HCT116 (cell line): ENCODE results near the gene CLEC14A. TPM values are rescaled to one million over a fixed set of nuclear protein-coding genes. Genes with fewer than 3 reads are reported as not detected.

Source experiments
- ATAC-seq: fragments of 200-7000 bp; cut with Tn5 transposase; 2 replicates; pipeline ENCODE4 v1.9.1; 2020; ENCODE audit warnings: mild to moderate bottlenecking, moderate library complexity
- BruUV-seq: library from RNA; stranded (reverse); fragments of 400-500 nt; replicated peaks from 2 replicates; lab custom pipeline; 2021; lab: Mats Ljungman, UMichigan
- CTCF ChIA-PET: fragments of 300-600 bp; sonication (Branson Sonifier 250); formaldehyde crosslinking; loops from one replicate; lab custom pipeline; 2021; ENCODE audit warnings: antibody characterized with exemption; lab: Charles Lee
- POLR2A ChIA-PET: fragments of 300-600, 350-600 bp; sonication (Branson Sonifier 250); formaldehyde crosslinking; loops from one replicate; lab custom pipeline; 2021; ENCODE audit warnings: antibody characterized with exemption; lab: Charles Lee
- RAD21 ChIA-PET, 2 experiments: fragments of 300-600 bp; sonication (Branson Sonifier 250); formaldehyde crosslinking; loops; one replicate each; lab custom pipeline; 2023; ENCODE audit warnings: low total read pairs in 2 of 2; ENCODE audit not compliant: uncharacterized antibody in 2 of 2, unreplicated experiment in 2 of 2, low non-redundant PET in 1 of 2; lab: Charles Lee
- DNase-seq: peaks from one replicate; pipeline ENCODE4 v3.0.0-alpha.2; 2010; ENCODE audit warnings: low read depth, low spot score
- H2AFZ ChIP-seq: fragments of 200-600 bp; shearing (Covaris generic), sonication (generic); 2 replicates; pipeline ENCODE4 v1.6.1; 2017; ENCODE audit warnings: low read depth, mixed run types, mixed read lengths, antibody characterized with exemption, low read length; ENCODE audit not compliant: poor library complexity, severe bottlenecking
- H3K27ac ChIP-seq: 2 replicates; pipeline ENCODE4 v1.5.1; 2012; ENCODE audit warnings: low read depth, low read length
- H3K27me3 ChIP-seq: fragments of 200-600 bp; sonication (generic); 2 replicates; pipeline ENCODE4 v1.6.1; 2016; ENCODE audit warnings: mixed run types, low read length, mixed read lengths; ENCODE audit not compliant: insufficient read depth
- H3K36me3 ChIP-seq, 2 experiments: fragments of 200-500 bp in 1 of 2; fragments of 200-600 bp in 1 of 2; sonication (Bioruptor generic) in 1 of 2; sonication (generic) in 1 of 2; 2 replicates each; pipeline versions ENCODE4 v1.5.1 to v1.6.1; 2014 to 2016; ENCODE audit warnings: low read length in 2 of 2, inconsistent platforms in 1 of 2, mixed read lengths in 1 of 2, mixed run types in 1 of 2; ENCODE audit not compliant: insufficient read depth in 2 of 2, control insufficient read depth in 1 of 2
- H3K4me1 ChIP-seq, 2 experiments: fragments of 200-600 bp in 1 of 2; sonication (generic) in 1 of 2; 2 replicates each; pipeline versions ENCODE4 v1.5.1 to v1.6.1; 2012 to 2017; ENCODE audit warnings: low read length in 2 of 2, inconsistent platforms in 1 of 2, mild to moderate bottlenecking in 1 of 2, mixed read lengths in 1 of 2, mixed run types in 1 of 2, moderate library complexity in 1 of 2; ENCODE audit not compliant: insufficient read depth in 2 of 2, control insufficient read depth in 1 of 2
- H3K4me2 ChIP-seq: fragments of 200-600 bp; sonication (generic); 2 replicates; pipeline ENCODE4 v1.6.1; 2017; ENCODE audit warnings: mixed run types, low read length, mixed read lengths
- H3K4me3 ChIP-seq, 2 experiments: fragments of 200-600 bp in 1 of 2; sonication (generic) in 1 of 2; replicated peaks in 1 of 2; 2 replicates each; pipeline ENCODE4 v1.5.1; 2011 to 2016; ENCODE audit warnings: low read length in 2 of 2, control low read depth in 1 of 2, low read depth in 1 of 2, mild to moderate bottlenecking in 1 of 2, mixed read lengths in 1 of 2, mixed run types in 1 of 2
- H3K79me2 ChIP-seq: fragments of 200-600 bp; sonication (generic); 2 replicates; pipeline ENCODE4 v1.6.1; 2017; ENCODE audit warnings: mild to moderate bottlenecking, mixed run types, low read length, moderate library complexity, mixed read lengths; ENCODE audit not compliant: insufficient read depth
- H3K9ac ChIP-seq: fragments of 200-600 bp; sonication (generic); 2 replicates; pipeline ENCODE4 v1.6.1; 2016; ENCODE audit warnings: low read length, mixed read lengths
- H3K9me2 ChIP-seq: fragments of 200-600 bp; sonication (generic), shearing (Covaris generic); 2 replicates; pipeline ENCODE4 v1.6.1; 2017; ENCODE audit warnings: mixed run types, mild to moderate bottlenecking, moderate library complexity; ENCODE audit not compliant: insufficient read depth
- H3K9me3 ChIP-seq, 2 experiments: fragments of 200-500 bp in 1 of 2; fragments of 200-600 bp in 1 of 2; sonication (Bioruptor generic) in 1 of 2; sonication (generic) in 1 of 2; 2 replicates each; pipeline ENCODE4 v1.6.1; 2014 to 2017; ENCODE audit warnings: low read length in 2 of 2, mixed read lengths in 2 of 2, inconsistent platforms in 1 of 2, low read depth in 1 of 2, mild to moderate bottlenecking in 1 of 2, mixed run types in 1 of 2, moderate library complexity in 1 of 2; ENCODE audit not compliant: control insufficient read depth in 1 of 2, insufficient read depth in 1 of 2
- H4K20me1 ChIP-seq: fragments of 200-600 bp; sonication (generic), shearing (Covaris generic); 2 replicates; pipeline ENCODE4 v1.6.1; 2017; ENCODE audit warnings: mixed run types, mild to moderate bottlenecking, moderate library complexity; ENCODE audit not compliant: insufficient read depth
- ATF3 ChIP-seq: IDR thresholded peaks from 2 replicates; pipeline ENCODE4 v1.6.1; 2012
- CBX3 ChIP-seq: IDR thresholded peaks from 2 replicates; pipeline ENCODE4 v1.6.1; 2012; ENCODE audit warnings: low read depth
- CEBPB ChIP-seq: IDR thresholded peaks from 2 replicates; pipeline ENCODE4 v1.6.1; 2012; ENCODE audit warnings: low read depth
- CTCF ChIP-seq, 3 experiments: fragments of 200-600 bp in 1 of 3; sonication (generic) in 1 of 3; IDR thresholded peaks in 2 of 3; conservative IDR thresholded peaks in 1 of 3; 2 replicates each; pipeline ENCODE4 v1.5.1; 2012 to 2017; ENCODE audit warnings: low read depth in 2 of 3, low read length in 2 of 3, antibody characterized with exemption in 1 of 3, borderline replicate concordance in 1 of 3, control low read depth in 1 of 3, mild to moderate bottlenecking in 1 of 3, mixed read lengths in 1 of 3, mixed run types in 1 of 3, moderate library complexity in 1 of 3; ENCODE audit not compliant: insufficient read depth in 1 of 3
- ELF1 ChIP-seq: IDR thresholded peaks from 2 replicates; pipeline ENCODE4 v1.6.1; 2012; ENCODE audit warnings: low read depth, borderline replicate concordance
- EZH2phosphoT487 ChIP-seq: fragments of 200-600 bp; IDR thresholded peaks from 2 replicates; pipeline ENCODE4 v1.6.1; 2018; ENCODE audit warnings: antibody characterized with exemption, borderline replicate concordance
- FOSL1 ChIP-seq: IDR thresholded peaks from 2 replicates; pipeline ENCODE4 v1.6.1; 2012; ENCODE audit warnings: low read depth
- JUND ChIP-seq: IDR thresholded peaks from 2 replicates; pipeline ENCODE4 v1.6.1; 2012
- MAX ChIP-seq: IDR thresholded peaks from 2 replicates; pipeline ENCODE4 v1.6.1; 2012
- POLR2A ChIP-seq: IDR thresholded peaks from 2 replicates; pipeline ENCODE4 v1.7.0; 2011; ENCODE audit warnings: borderline replicate concordance; ENCODE audit not compliant: insufficient read depth, insufficient read length; ENCODE audit errors: extremely low read depth
- POLR2AphosphoS5 ChIP-seq: IDR thresholded peaks from 2 replicates; pipeline ENCODE4 v1.6.1; 2011; ENCODE audit warnings: mild to moderate bottlenecking, low read depth, low read length, moderate library complexity
- RAD21 ChIP-seq: IDR thresholded peaks from 2 replicates; pipeline ENCODE4 v1.6.1; 2012; ENCODE audit warnings: low read depth, mild to moderate bottlenecking
- REST ChIP-seq: IDR thresholded peaks from 2 replicates; pipeline ENCODE4 v1.6.1; 2012; ENCODE audit warnings: low read depth
- SIN3A ChIP-seq: IDR thresholded peaks from 2 replicates; pipeline ENCODE4 v1.6.1; 2012; ENCODE audit warnings: low read depth
- SP1 ChIP-seq: IDR thresholded peaks from 2 replicates; pipeline ENCODE4 v1.6.1; 2012; ENCODE audit warnings: low read depth
- ZFX ChIP-seq: fragments of 450-650 bp; IDR thresholded peaks from 2 replicates; pipeline ENCODE4 v1.6.1; 2017
- intact Hi-C: fragments of 100-400 bp; cut with micrococcal nuclease; formaldehyde crosslinking; loops from 2 replicates; pipeline ENCODE4 v1.10.0; 2022
- total RNA-seq: library from RNA; stranded (reverse); gene quantifications from one replicate; pipeline ENCODE4 v1.2.1, GENCODE V29; 2021; ENCODE audit not compliant: unreplicated experiment

The CLEC14A gene
- total RNA-seq, 1 experiment from 2014 or later = 0.10 TPM

- H3K9me3 ChIP-seq = no peaks in the 10 kb centered on the region
- no peak within 1 kb of the TSS for H3K4me3 ChIP-seq
- H3K9ac ChIP-seq = no peak within 1 kb of the TSS
- ChIA-PET RAD21 (no interaction called here), CTCF (no interaction called here), POLR2A (no interaction called here)
- no peaks in the 10 kb centered on the region for H3K4me1 ChIP-seq
- no peak within 1 kb of the TSS for H3K27ac ChIP-seq
- no peaks in the 10 kb centered on the region for H4K20me1 ChIP-seq
- no peaks in the 10 kb centered on the region for H3K9me2 ChIP-seq
- no peaks in the 10 kb centered on the region for H3K36me3 ChIP-seq
- no peak for DNase-seq
- TF ChIP-seq RAD21 = no peak
- no peak for TF ChIP-seq SP1
- TF ChIP-seq CBX3 = no peak
- TF ChIP-seq MAX = no peak
- no peak for TF ChIP-seq ZFX
- TF ChIP-seq ATF3 = no peak
- TF ChIP-seq FOSL1 = no peak
- TF ChIP-seq POLR2AphosphoS5 = no peak
- TF ChIP-seq EZH2phosphoT487 = no peak
- TF ChIP-seq, all 23 proteins: peak for 0
- BruUV-seq = no TSS peak
- no peak within 1 kb of the TSS for H3K4me2 ChIP-seq
- no peaks in the 10 kb centered on the region for H3K27me3 ChIP-seq
- intact Hi-C loops = no loop called here
- ATAC-seq = no peak
- no peak within 1 kb of the TSS for H2AFZ ChIP-seq
- no peaks in the 10 kb centered on the region for H3K79me2 ChIP-seq
Observed at GRCh38 chr14:38207736-38208617, 47.9 kb downstream of the CLEC14A start, which contains the start of gene SSTR1. SSTR1 (plus strand) TSS chr14:38207904; CDS start chr14:38209390, 1,486 bp downstream.

- H3K27me3 ChIP-seq = no peaks in the 10 kb centered on the region
- H3K9ac ChIP-seq = no peak overlapping the region
- no peaks in the 10 kb centered on the region for H3K36me3 ChIP-seq
- no TSS peak for BruUV-seq
- no peaks in the 10 kb centered on the region for H3K9me3 ChIP-seq
- H2AFZ ChIP-seq = no peak overlapping the region
- no peaks in the 10 kb centered on the region for H3K79me2 ChIP-seq
- no peak overlapping the region for H3K27ac ChIP-seq
- H3K4me3 ChIP-seq = no peak overlapping the region
- H3K4me1 ChIP-seq = no peaks in the 10 kb centered on the region
- intact Hi-C loops = no loop called here
- H3K9me2 ChIP-seq = no peaks in the 10 kb centered on the region
- no peak overlapping the region for H3K4me2 ChIP-seq
- ChIA-PET CTCF (no interaction called here), POLR2A (no interaction called here), RAD21 (no interaction called here)
- DNase-seq = no peak
- ATAC-seq = no peak
- H4K20me1 ChIP-seq = no peaks in the 10 kb centered on the region
- TF ChIP-seq ELF1 (no peak), REST (no peak), CTCF (IDR thresholded peaks at IDR 0.05 in 2 of 3, conservative IDR thresholded peaks at IDR 0.05 in 1 of 3; ENCODE audit: borderline replicate concordance in 1 of 3, insufficient read depth in 1 of 3, low read depth in 2 of 3, low read length in 2 of 3) (no peak), POLR2A (no peak), JUND (no peak), FOSL1 (no peak), CEBPB (no peak), SIN3A (no peak), CBX3 (no peak)
Observed at GRCh38 chr14:38207377-38207735, 48.5 kb downstream of the CLEC14A start.
